IPS-15b (cell line): ENCODE data around the gene FN1.

Experiments used
- H3K27me3 ChIP-seq: one replicate; pipeline ENCODE4 v1.6.1; 2013; ENCODE audit warnings: low read length; ENCODE audit not compliant: control insufficient read depth, insufficient read depth
- H3K36me3 ChIP-seq: one replicate; pipeline ENCODE4 v1.6.1; 2013; ENCODE audit warnings: low read length; ENCODE audit not compliant: control insufficient read depth, insufficient read depth
- H3K4me1 ChIP-seq: one replicate; pipeline ENCODE4 v1.6.1; 2013; ENCODE audit warnings: mild to moderate bottlenecking, low read length; ENCODE audit not compliant: control insufficient read depth, insufficient read depth
- H3K4me3 ChIP-seq: one replicate; pipeline ENCODE4 v1.5.1; 2013; ENCODE audit warnings: low read depth, low read length
- H3K9ac ChIP-seq: one replicate; pipeline ENCODE4 v1.6.1; 2013; ENCODE audit warnings: low read depth, mild to moderate bottlenecking, low read length
- H3K9me3 ChIP-seq: one replicate; pipeline ENCODE4 v1.6.1; 2013; ENCODE audit warnings: mild to moderate bottlenecking, low read length; ENCODE audit not compliant: control insufficient read depth, insufficient read depth

FN1 gene

DNA sequence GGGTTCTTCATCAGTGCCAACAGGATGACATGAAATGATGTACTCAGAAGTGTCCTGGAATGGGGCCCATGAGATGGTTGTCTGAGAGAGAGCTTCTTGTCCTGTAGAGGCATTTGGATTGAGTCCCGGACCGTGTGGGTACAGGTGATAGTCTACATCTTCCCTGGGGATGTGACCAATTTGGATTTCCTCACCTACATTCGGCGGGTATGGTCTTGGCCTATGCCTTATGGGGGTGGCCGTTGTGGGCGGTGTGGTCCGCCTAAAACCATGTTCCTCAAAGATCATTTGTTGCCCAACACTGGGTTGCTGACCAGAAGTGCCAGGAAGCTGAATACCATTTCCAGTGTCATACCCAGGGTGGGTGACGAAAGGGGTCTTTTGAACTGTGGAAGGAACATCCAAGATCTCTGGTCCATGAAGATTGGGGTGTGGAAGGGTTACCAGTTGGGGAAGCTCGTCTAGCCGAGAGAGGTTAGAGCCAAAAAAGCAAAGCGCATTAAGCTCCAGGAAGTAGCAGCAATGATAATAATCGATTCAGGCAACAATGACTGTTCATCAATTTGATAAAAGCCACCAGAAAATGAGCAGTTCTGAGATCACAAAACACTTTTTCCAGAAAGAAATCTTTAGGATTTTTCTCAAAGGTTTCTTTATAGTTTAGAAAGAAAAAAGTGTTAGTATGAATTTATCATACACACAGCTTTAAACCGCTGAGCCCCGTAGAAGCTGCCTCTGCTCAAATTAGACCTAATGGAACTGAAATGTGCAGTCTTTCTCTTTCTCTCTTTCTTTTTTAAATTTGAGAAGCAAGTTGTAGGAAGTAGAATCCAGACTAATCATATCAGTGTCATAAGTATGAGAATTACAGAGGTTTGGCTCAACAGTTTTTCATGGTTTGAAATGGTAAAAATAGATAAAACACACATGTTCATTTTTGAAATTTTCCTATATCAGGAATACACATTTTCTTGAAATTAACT, 63.7 kb downstream of the FN1 start:
- Histone ChIP-seq H3K9me3 (no peaks in the 10 kb centered on the region), H3K9ac (no peak overlapping the region), H3K4me1 (no peaks in the 10 kb centered on the region), H3K4me3 (no peak overlapping the region), H3K36me3 (peaks cover 28% of the 10 kb centered on the region), H3K27me3 (no peaks in the 10 kb centered on the region)

DNA sequence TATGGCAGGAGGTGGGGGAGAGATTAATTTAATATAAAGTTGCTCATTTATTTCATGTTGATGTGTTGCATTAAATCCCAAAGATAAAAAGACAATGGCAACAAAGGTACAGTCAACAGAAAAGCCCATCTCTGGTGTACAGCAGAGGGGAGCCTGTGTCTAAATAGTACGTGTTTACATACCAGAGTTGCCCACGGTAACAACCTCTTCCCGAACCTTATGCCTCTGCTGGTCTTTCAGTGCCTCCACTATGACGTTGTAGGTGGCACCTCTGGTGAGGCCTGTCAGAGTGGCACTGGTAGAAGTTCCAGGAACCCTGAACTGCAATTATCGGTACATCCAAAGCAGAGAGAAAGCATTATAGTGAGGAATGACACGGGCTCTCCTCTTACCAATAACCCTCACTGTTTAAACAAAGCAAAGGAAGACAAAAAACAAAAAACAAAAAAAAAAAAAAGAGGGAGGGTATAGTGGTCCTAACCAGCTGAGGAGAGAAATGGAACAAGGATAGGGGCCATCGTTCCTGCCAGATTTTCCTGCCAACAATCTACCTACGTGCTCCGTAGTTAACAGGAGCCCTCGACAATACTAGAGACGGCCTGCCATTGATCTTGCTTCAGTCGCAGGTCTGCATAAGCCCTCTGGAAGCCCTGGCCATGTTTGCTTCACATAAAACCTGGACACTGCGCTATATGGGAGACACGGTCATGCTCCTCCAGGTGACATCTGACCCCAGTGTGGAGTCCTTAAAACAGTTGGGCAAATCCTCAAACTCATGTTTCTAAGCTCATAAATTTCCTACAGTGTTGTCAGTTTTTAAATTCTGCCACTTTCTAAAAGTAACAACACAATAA, 65.5 kb downstream of the FN1 start:
- no peaks in the 10 kb centered on the region for H3K4me1 ChIP-seq
- H3K9me3 ChIP-seq = no peaks in the 10 kb centered on the region
- H3K9ac ChIP-seq = no peak overlapping the region
- peaks cover 26% of the 10 kb centered on the region for H3K36me3 ChIP-seq
- no peaks in the 10 kb centered on the region for H3K27me3 ChIP-seq
- no peak overlapping the region for H3K4me3 ChIP-seq

DNA sequence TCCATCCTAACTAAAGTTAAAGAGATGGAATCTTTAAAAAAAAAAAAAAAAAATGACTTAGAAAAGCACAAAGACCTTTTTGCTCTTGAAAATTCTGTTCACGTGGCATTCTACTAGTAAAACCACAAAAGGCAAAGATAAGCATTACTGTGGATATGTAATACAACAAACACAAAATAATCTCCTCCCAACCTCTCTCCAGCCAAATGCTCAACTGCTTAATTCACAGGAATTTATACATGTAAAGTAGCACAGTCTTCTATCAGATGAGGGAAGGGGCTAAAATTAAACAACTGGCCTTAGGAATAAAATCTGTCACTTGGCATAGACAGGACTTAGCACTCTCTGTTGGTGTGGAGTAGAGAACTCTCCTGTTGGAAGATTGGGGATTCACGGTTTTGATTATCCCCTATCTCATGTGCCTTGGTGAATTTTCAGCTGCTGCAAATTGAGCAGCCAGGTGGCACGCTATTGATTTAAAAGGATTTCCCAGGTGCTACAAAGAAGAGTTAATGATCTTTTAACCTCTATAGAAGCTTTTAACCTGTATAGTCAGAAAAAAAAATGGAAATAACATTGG, 66.6 kb downstream of the FN1 start:
- peaks cover 27% of the 10 kb centered on the region for H3K36me3 ChIP-seq

DNA sequence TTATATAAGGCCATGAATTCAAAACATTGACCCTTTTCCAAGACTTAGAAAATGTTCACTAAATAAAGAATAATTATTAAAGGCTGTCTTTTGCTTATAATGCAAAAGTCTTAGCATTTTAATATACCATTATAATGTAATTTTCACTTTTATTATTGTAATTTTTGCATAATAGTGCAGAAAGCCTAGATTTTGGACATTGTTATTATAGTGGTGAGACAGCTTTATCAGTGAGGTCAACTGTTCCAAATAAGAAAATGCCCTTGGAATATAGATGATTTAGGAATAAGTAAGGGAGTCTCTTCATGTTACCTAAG, 67.4 kb downstream of the FN1 start:
- H3K4me3 ChIP-seq = no peak overlapping the region
- H3K9ac ChIP-seq = no peak overlapping the region
- H3K9me3 ChIP-seq = no peaks in the 10 kb centered on the region
- no peaks in the 10 kb centered on the region for H3K27me3 ChIP-seq
- H3K36me3 ChIP-seq = peaks cover 24% of the 10 kb centered on the region
- no peaks in the 10 kb centered on the region for H3K4me1 ChIP-seq

More for the DNA sequence above, 66.6 kb downstream of the FN1 start:
- no peaks in the 10 kb centered on the region for H3K27me3 ChIP-seq
- H3K4me3 ChIP-seq = no peak overlapping the region
- H3K4me1 ChIP-seq = no peaks in the 10 kb centered on the region
- H3K9ac ChIP-seq = no peak overlapping the region
- H3K9me3 ChIP-seq = no peaks in the 10 kb centered on the region

DNA sequence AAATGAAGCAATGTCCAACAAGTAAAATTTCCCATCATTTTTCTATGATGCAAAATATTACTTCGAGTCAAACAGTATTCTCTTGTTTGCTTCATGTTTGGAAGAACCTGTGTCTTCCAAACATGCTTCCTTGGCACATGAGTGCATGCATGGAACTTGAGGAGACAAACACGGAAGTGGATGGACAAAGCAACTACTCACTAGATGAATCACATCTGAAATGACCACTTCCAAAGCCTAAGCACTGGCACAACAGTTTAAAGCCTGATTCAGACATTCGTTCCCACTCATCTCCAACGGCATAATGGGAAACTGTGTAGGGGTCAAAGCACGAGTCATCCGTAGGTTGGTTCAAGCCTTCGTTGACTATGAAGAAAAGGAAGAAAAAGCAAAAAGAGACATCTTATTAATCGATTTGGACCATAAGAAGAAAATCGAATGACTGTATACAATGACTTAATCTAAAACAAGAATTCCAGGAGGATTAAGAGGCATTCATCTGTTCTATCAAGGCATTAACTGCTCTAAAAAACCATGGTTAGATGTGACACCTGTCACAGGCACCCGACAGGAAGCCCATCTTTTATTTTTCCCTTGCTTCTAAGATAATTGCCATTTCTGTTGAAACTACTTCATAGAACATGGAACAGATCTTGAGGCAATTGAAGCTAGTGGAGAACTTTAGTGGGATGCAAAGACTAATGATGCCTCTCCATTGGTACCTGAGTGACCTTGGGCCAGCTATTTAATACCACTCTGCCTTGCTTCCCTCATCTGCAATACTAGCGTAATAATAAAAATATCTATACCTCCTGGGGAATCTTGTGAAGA, 68.0 kb downstream of the FN1 start:
- H3K9me3 ChIP-seq = no peaks in the 10 kb centered on the region
- H3K4me1 ChIP-seq = no peaks in the 10 kb centered on the region
- H3K4me3 ChIP-seq = no peak overlapping the region
- H3K9ac ChIP-seq = no peak overlapping the region
- peaks cover 25% of the 10 kb centered on the region for H3K36me3 ChIP-seq
- H3K27me3 ChIP-seq = no peaks in the 10 kb centered on the region

DNA sequence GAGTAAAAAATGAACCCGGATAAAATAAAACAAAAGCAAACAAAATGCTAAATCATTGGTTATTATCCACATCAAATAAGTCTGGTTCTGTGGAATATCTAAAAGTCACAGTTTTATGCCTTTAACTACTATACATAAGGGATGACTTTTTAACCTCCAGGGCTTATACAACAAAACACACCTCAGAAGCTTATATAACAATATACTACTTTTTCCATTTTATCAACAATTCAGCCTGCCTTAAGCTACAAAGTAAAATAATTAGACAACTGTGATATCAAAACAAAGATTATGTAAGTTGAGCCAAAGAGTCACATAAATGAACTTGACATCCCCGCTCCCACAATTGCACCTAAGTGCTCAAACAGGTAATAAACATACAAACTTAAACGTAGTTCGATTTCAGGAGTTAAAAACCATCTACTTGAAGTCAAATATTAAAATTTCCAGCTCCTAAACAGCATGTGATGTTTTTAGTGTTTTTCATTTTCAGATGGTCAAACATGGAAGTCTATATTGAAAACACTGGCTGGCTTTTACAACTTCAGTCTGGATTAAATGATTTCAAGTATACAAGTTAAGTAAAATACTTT, 69.3 kb downstream of the FN1 start:
- H3K27me3 ChIP-seq = no peaks in the 10 kb centered on the region
- H3K4me1 ChIP-seq = no peaks in the 10 kb centered on the region
- no peaks in the 10 kb centered on the region for H3K9me3 ChIP-seq
- H3K4me3 ChIP-seq = no peak overlapping the region
- H3K36me3 ChIP-seq = peaks cover 26% of the 10 kb centered on the region
- no peak overlapping the region for H3K9ac ChIP-seq

DNA sequence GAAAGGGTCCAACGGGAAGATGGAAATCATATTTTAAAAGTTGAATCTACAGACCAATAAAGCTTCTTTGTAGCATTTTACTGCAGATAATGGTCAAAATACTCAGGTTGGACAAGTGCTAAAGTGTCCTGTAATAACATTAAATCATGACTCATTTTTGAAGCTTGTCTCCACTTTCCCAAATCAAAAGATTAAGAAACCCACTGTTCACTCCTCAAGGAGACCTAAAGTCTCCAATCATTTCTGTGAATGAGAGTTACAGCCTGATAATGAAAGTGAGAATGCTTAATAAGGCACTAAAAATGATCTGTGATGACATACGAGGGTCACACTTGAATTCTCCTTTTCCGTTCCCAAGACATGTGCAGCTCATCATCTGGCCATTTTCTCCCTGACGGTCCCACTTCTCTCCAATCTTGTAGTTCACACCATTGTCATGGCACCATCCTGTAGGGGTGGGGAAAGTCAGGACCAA, 70.6 kb downstream of the FN1 start:
- Histone ChIP-seq H3K27me3 (no peaks in the 10 kb centered on the region), H3K4me3 (no peak overlapping the region), H3K4me1 (no peaks in the 10 kb centered on the region), H3K36me3 (peaks cover 26% of the 10 kb centered on the region), H3K9ac (no peak overlapping the region), H3K9me3 (no peaks in the 10 kb centered on the region)

DNA sequence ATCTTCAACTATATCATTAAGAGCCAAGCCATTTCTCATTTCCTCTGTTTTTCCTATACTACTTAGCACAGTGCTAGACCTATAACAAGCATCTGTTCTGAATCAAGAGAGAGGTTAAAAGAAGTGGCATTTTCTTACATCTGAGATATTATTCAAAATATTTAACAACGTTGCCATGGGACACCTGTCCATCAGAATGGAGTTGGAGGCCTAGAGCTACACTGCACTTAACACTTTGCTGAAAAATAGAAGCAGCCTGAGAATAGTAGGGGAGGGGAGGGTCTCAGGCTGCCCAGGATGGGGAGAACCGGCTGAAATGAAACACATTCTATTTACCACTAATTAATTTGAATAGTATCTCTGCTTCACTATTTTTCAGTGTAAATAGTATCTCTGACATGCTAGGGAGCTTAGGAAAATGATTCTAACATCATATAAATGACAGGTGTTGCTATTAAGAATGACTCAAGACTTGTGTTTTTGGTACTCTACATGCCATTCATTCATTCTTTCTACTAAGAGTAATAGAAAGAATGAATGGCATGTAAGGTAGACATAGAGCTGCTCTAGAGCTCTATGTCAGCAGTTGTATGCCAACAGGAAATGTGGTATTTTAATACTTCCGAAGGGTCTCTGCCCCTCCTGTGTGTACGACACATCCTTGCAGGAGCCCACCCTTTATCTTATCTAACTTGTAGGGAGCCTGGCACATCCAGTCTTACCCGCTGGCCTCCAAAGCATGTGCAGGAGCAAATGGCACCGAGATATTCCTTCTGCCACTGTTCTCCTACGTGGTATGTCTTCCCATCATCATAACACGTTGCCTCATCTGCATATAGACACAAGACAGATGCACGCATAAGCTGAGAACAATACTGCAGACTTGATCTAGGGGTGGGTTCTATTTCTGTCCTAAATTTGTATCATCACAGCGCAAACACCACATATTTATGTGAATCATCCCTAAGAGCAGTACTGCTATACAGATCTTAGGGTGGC, 71.4 kb downstream of the FN1 start:
- Histone ChIP-seq H3K27me3 (no peaks in the 10 kb centered on the region), H3K4me1 (no peaks in the 10 kb centered on the region), H3K9ac (no peak overlapping the region), H3K9me3 (no peaks in the 10 kb centered on the region), H3K4me3 (no peak overlapping the region), H3K36me3 (peaks cover 21% of the 10 kb centered on the region)

DNA sequence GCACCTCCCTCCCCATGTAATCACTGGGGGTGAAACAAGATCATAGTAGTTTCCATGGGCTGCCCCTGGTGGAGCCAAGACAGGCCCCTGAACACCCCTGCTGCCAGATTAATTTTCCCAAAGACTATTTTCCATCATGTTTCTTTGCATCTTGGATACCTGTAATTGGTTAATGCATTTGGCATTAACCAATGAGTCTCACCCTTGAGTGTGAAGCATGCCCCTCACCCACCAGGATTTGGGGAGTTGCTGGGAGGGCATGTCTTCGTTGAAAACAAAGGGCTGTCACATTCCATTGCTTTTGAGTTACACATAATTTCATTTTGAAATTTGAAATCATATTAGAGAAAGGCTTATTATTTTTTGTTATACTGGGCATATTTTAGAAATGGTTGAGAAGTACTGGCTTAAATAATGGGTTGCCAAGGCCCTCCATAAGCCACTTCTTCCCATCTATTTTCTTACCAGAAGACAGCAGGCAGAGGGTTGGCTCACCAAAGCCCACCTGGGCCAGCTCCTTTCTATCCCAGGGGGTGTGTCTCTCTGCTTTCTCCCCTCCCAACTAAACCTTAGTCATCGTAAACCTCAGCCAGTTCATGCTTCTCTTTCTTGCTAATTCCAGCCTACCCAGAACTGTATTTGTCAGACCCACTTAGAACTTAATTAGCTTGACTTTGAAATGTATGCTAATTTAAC, 72.3 kb downstream of the FN1 start:
- H3K4me3 ChIP-seq = no peak overlapping the region
- peaks cover 21% of the 10 kb centered on the region for H3K36me3 ChIP-seq
- H3K9me3 ChIP-seq = no peaks in the 10 kb centered on the region
- no peak overlapping the region for H3K9ac ChIP-seq
- no peaks in the 10 kb centered on the region for H3K4me1 ChIP-seq
- H3K27me3 ChIP-seq = no peaks in the 10 kb centered on the region

DNA sequence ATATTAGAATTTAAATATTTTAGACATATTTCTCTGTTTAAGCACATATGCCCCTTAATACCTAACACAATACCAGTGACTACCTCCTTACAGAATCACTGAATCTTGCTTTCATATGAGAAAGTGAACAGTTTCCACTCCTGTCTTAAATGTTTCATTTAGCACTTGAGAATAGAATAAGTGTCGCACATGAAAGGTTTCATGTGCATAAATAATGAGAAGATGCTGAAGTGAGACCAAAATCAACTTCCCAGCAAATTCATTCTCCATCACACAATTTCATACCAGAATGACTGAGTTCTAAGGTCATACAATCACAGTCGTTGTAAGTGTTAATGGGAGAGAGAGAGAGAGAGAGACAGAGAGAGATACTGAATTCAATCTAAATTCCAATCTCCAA, 72.8 kb downstream of the FN1 start:
- Histone ChIP-seq H3K36me3 (peaks cover 21% of the 10 kb centered on the region), H3K27me3 (no peaks in the 10 kb centered on the region), H3K4me1 (no peaks in the 10 kb centered on the region), H3K4me3 (no peak overlapping the region), H3K9me3 (no peaks in the 10 kb centered on the region), H3K9ac (no peak overlapping the region)
